Retinal pigment epithelial cell (primary cell): ENCODE measurements around the gene GNS.

ENCODE experiments used
- DNase-seq: peaks from one replicate; pipeline ENCODE4 v3.0.0-alpha.2; 2010; ENCODE audit warnings: low read depth
- H3K4me3 ChIP-seq: 2 replicates; pipeline ENCODE4 v1.5.1; 2011; ENCODE audit warnings: mild to moderate bottlenecking, low read length, control low read depth, moderate library complexity
- CTCF ChIP-seq: conservative IDR thresholded peaks from 2 replicates; pipeline ENCODE4 v1.5.1; 2011; ENCODE audit warnings: low read depth, low read length, control low read depth, inconsistent platforms

GNS gene

GRCh38 chr12:64756376-64756775, 2.8 kb downstream of the GNS start:
- no peak overlapping the region for H3K4me3 ChIP-seq
- TF ChIP-seq CTCF = no peak
- no peak for DNase-seq

DNA sequence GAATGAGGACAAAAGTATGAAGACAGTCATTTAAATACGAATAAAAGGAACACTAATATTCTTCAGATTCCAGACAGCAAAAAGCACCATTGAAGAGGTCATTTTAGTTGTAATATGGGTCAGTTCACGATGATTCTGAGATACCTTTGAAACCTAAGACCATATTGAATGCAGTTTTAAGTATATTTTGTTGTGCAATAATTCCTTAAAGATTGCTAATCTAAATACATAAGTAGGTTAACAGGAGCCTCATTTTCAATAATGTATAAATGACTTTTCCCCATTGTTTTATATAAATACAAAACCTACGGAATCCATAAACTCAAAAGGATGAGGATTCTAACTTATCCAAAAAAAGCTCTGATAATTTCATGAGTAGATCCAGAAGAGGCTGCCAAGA, 5.8 kb downstream of the GNS start:
- TF ChIP-seq CTCF = no peak
- H3K4me3 ChIP-seq = no peak overlapping the region
- DNase-seq = no peak

DNA sequence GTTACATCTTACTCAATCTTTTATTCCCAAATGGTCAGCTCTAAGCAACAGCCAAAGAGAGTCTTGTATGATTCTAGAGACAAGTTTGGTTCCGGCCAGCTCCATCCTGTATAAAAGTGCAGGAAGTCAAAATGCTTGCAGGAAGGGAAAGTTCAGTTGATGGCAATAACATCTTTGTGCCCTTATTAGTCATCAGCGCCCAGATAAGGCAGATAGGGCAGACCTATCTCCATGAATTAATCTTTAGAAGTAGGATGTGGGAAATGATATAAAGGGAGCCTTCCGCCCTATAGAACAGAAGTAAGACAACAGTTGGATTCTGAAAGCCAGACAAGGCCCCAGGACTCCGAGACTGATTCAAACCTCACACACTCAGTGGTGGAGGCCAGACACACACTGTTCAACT, 6.4 kb downstream of the GNS start:
- DNase-seq = no peak
- no peak overlapping the region for H3K4me3 ChIP-seq
- no peak for TF ChIP-seq CTCF

DNA sequence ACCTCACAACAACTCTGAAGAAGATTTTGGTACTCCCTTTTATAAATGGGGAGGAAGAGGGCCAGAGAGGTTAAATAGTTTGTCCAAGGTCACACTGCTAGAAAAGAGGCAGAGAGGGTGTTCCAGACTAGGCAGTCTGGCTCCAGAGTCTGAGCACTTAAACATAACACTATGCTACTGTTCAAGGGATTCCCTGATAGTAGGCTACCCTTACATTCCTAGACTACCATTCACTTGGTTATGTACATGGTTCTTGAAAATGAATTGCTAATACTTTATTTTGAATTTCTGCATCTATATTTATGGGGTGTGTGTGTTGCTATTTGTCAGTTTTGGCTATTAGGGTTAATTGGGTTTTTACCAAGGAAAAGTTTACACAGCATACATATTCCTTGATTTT, 7.2 kb downstream of the GNS start:
- H3K4me3 ChIP-seq = no peak overlapping the region
- TF ChIP-seq CTCF = no peak
- DNase-seq = no peak

DNA sequence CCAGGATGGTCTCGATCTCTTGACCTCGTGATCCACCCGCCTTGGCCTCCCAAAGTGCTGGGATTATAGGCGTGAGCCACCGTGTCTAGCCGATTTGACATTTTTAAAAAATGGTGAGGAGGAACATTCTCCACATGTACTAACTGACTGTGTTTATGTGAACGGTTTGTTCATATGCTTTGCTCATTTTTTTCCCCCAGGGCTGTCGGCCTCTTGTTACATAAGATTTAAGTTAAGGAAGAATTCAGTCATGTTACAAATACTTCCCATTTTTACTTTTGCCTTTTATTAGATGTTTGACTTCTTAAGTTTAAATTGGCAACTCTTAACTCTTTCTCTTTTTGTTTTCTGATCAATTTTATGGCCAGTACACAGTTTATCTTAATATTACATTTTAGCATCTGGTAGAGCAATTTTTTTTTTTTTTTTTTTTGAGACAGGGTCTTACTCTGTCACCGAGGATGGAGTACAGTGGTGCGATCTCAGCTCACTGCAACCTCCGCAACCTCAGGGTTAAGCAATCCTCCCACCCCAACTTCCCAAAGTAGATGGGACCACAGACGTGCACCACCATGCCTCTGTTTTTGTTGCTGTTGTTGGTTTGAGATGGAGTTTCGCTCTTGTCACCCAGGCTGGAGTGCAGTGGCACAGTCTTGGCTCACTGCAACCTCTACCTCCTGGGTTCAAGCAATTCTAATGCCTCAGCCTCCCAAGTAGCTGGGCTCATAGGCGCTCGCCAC, 9.6 kb downstream of the GNS start:
- no peak for DNase-seq
- TF ChIP-seq CTCF = no peak
- H3K4me3 ChIP-seq = no peak overlapping the region

DNA sequence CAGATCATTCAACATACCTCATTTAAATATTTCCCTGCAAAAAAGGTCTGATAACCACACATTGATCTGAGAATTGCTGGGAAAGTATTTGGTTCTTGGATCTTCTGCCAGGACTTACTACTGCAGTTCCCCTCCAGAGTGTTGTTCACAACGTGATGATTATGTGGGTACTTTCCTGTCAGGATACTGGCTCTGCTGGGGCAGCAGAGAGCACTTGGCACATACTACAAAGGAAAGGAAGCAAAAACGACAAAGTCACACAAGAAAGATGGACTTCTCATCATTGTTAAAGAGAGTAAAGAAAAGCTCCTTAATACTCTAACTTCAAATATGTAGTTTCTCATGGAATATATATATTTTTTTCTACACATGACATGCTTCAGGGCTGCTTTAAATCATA, 11.5 kb downstream of the GNS start:
- peak; percentile 7 for TF ChIP-seq CTCF
- DNase-seq = no peak
- H3K4me3 ChIP-seq = no peak overlapping the region

- no peak for TF ChIP-seq CTCF
- no peak for DNase-seq
- no peak overlapping the region for H3K4me3 ChIP-seq
These were observed 12.5 kb downstream of the GNS start for GRCh38 chr12:64746663-64747062.
